ENCODE data around the gene OGDHL.

The OGDHL gene

GRCh38 chr10:49691588-49691987, 70.5 kb downstream of the OGDHL start:
- DNase-seq (ENCODE audit: extremely low read depth in 1 of 2, low read depth in 1 of 2), result no peak

GRCh38 chr10:49690698-49691356, 71.3 kb downstream of the OGDHL start:
- DNase-seq (ENCODE audit: extremely low read depth in 1 of 2, low read depth in 1 of 2), result no peak

- DNase-seq (ENCODE audit: extremely low read depth in 1 of 2, low read depth in 1 of 2), result no peak
These were observed 72.1 kb downstream of the OGDHL start for GRCh38 chr10:49689882-49690510.

- no peak for DNase-seq (ENCODE audit: extremely low read depth in 1 of 2, low read depth in 1 of 2)
These were observed 73.2 kb downstream of the OGDHL start for GRCh38 chr10:49688920-49689319.

GRCh38 chr10:49688261-49688846, 73.8 kb downstream of the OGDHL start:
- no peak for DNase-seq (ENCODE audit: extremely low read depth in 1 of 2, low read depth in 1 of 2)

GRCh38 chr10:49686651-49687050, 75.5 kb downstream of the OGDHL start:
- no peak for DNase-seq (ENCODE audit: extremely low read depth in 1 of 2, low read depth in 1 of 2)

Measured in stimulated activated CD8-positive, alpha-beta memory T cell treated with anti-CD3 and anti-CD28 coated beads, Interleukin-7, amount 100 ng/mL, for 48 hours (primary cell).